Neural cell (in vitro differentiated cells): Measurements from ENCODE around the gene FOSL1. TPM values are rescaled to one million over a fixed set of nuclear protein-coding genes. Genes with fewer than 3 reads are reported as not detected.

Source experiments
- H2AFZ ChIP-seq: fragments of 200-600, 300-800 bp; sonication (generic), shearing (Covaris generic); 2 replicates; pipeline ENCODE4 v1.6.0; 2014; ENCODE audit warnings: low read depth, mild to moderate bottlenecking, antibody characterized with exemption, low read length, moderate library complexity
- H3F3A ChIP-seq: fragments of 200-600 bp; shearing (Covaris generic); 2 replicates; pipeline ENCODE4 v1.6.1; 2016; ENCODE audit warnings: mild to moderate bottlenecking, moderate library complexity, mixed read lengths, antibody characterized with exemption, low read length; ENCODE audit not compliant: insufficient read depth, poor library complexity, severe bottlenecking
- H3K27ac ChIP-seq: fragments of 200-600, 300-800 bp; sonication (generic), shearing (Covaris generic); 2 replicates; pipeline ENCODE4 v1.5.1; 2014; ENCODE audit warnings: mild to moderate bottlenecking, low read length, moderate library complexity
- H3K27me3 ChIP-seq: fragments of 300-800, 200-600 bp; sonication (generic), shearing (Covaris generic); 2 replicates; pipeline ENCODE4 v1.6.0; 2014; ENCODE audit warnings: mild to moderate bottlenecking, low read depth, low read length, moderate library complexity; ENCODE audit not compliant: insufficient read depth
- H3K36me3 ChIP-seq: fragments of 300-800, 200-600 bp; sonication (generic), shearing (Covaris generic); 2 replicates; pipeline ENCODE4 v1.5.1; 2014; ENCODE audit warnings: mild to moderate bottlenecking, antibody characterized with exemption, low read length, moderate library complexity; ENCODE audit not compliant: insufficient read depth
- H3K4me2 ChIP-seq: fragments of 300-800, 200-600 bp; sonication (generic), shearing (Covaris generic); 2 replicates; pipeline ENCODE4 v1.6.0; 2014; ENCODE audit warnings: mild to moderate bottlenecking, low read length
- H3K4me3 ChIP-seq: fragments of 300-800, 200-600 bp; sonication (generic), shearing (Covaris generic); 2 replicates; pipeline ENCODE4 v1.5.1; 2014; ENCODE audit warnings: mild to moderate bottlenecking, low read length, moderate library complexity
- H3K79me2 ChIP-seq: fragments of 200-600 bp; shearing (Covaris generic); replicated peaks from 2 replicates; pipeline ENCODE4 v1.6.0; 2014; ENCODE audit warnings: mild to moderate bottlenecking, low read length, moderate library complexity; ENCODE audit not compliant: insufficient read depth
- H3K9ac ChIP-seq: fragments of 300-800, 200-600 bp; sonication (generic), shearing (Covaris generic); 2 replicates; pipeline ENCODE4 v1.6.1; 2016; ENCODE audit warnings: mild to moderate bottlenecking, low read length, mixed read lengths
- H3K9me2 ChIP-seq: fragments of 200-600 bp; shearing (Covaris generic); 2 replicates; pipeline ENCODE4 v1.6.1; 2016; ENCODE audit warnings: mild to moderate bottlenecking, low read length, mixed read lengths; ENCODE audit not compliant: insufficient read depth
- H3K9me3 ChIP-seq: fragments of 200-600, 300-800 bp; sonication (generic), shearing (Covaris generic); 2 replicates; pipeline ENCODE4 v1.6.1; 2016; ENCODE audit warnings: mild to moderate bottlenecking, mixed run types, low read length, moderate library complexity, mixed read lengths
- H4K20me1 ChIP-seq: fragments of 200-600 bp; shearing (Covaris generic); 2 replicates; pipeline ENCODE4 v1.6.1; 2016; ENCODE audit warnings: mild to moderate bottlenecking, mixed run types; ENCODE audit not compliant: insufficient read depth
- EP300 ChIP-seq: fragments of 450-650 bp; conservative IDR thresholded peaks from 2 replicates; pipeline ENCODE4 v1.6.1; 2014; ENCODE audit warnings: antibody characterized with exemption, mild to moderate bottlenecking, moderate library complexity; ENCODE audit not compliant: poor library complexity, severe bottlenecking
- EZH2 ChIP-seq: fragments of 200-600, 300-800 bp; shearing (Covaris generic), sonication (generic); IDR thresholded peaks from 2 replicates; pipeline ENCODE4 v1.6.1; 2014; ENCODE audit warnings: antibody characterized with exemption, low read length, borderline replicate concordance, mild to moderate bottlenecking; ENCODE audit not compliant: insufficient read depth, poor library complexity, severe bottlenecking
- MXI1 ChIP-seq: fragments of 450-650 bp; conservative IDR thresholded peaks from 2 replicates; pipeline ENCODE4 v1.6.1; 2014; ENCODE audit warnings: antibody characterized with exemption, mild to moderate bottlenecking; ENCODE audit not compliant: poor library complexity, severe bottlenecking
- POLR2AphosphoS5 ChIP-seq: IDR thresholded peaks from 2 replicates; pipeline ENCODE4 v1.6.1; 2012
- RAD21 ChIP-seq: fragments of 450-650 bp; conservative IDR thresholded peaks from 2 replicates; pipeline ENCODE4 v1.6.1; 2014; ENCODE audit warnings: antibody characterized with exemption, mild to moderate bottlenecking, moderate library complexity
- REST ChIP-seq: IDR thresholded peaks from 2 replicates; pipeline ENCODE4 v1.6.1; 2012; ENCODE audit warnings: borderline replicate concordance
- SMC3 ChIP-seq: fragments of 450-650 bp; conservative IDR thresholded peaks from 2 replicates; pipeline ENCODE4 v1.6.1; 2014; ENCODE audit warnings: antibody characterized with exemption, mild to moderate bottlenecking, moderate library complexity; ENCODE audit not compliant: poor library complexity
- TAF1 ChIP-seq: IDR thresholded peaks from 2 replicates; pipeline ENCODE4 v1.6.1; 2012; ENCODE audit warnings: low read depth
- polyA plus RNA-seq: library from polyadenylated mRNA; depleted of rRNA; stranded (reverse); fragments of >200 nt; gene quantifications from 2 replicates; pipeline ENCODE4 v1.2.3, GENCODE V29; 2014
- TF ChIP-seq, protein P1 (sequence below): fragments of 450-650 bp; IDR thresholded peaks from 2 replicates; pipeline ENCODE4 v1.5.1; 2014; ENCODE audit warnings: antibody characterized with exemption, mild to moderate bottlenecking, moderate library complexity; ENCODE audit not compliant: poor library complexity, severe bottlenecking

Gene FOSL1
- polyA plus RNA-seq, 1 donor from 2014 or later, result not detected

DNA sequence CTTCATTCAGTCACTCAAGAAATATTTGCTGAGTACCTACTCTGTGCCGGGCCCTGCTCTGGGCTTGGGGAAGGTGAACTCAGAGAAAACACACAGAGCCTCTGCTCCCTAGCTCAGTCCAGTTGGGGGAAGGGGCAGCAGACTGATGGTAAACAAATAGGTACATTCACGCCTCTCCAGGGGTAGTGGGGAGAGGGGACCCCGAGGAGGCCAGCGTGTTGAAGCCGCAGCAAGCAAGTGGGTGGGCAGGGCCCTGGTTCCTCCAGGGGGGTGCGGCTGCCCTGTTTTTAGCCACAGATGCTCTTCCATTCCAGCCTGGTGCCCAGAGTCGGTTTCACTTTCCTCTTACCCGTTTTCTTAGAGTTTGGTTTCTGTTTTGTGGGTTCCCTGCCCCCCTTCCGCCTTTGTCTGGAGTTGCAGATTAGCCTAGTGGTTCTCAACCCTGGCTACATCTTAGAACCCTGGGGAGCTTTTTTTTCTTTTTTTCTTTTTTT, 27.8 kb upstream of the FOSL1 start:
- H3K4me3 ChIP-seq, result no peak overlapping the region
- no peak overlapping the region for H3K4me2 ChIP-seq

GRCh38 chr11:65925397-65925796, 25.2 kb upstream of the FOSL1 start:
- Histone ChIP-seq H4K20me1 (no peaks in the 10 kb centered on the region), H3F3A (no peaks in the 10 kb centered on the region), H3K4me3 (no peak overlapping the region), H3K9me2 (no peaks in the 10 kb centered on the region), H3K36me3 (no peaks in the 10 kb centered on the region), H3K27ac (no peak overlapping the region), H3K4me2 (no peak overlapping the region), H3K27me3 (no peaks in the 10 kb centered on the region), H2AFZ (no peak overlapping the region), H3K9me3 (no peaks in the 10 kb centered on the region), H3K9ac (no peak overlapping the region), H3K79me2 (peaks cover 2% of the 10 kb centered on the region)
- TF ChIP-seq SMC3, result no peak
- TF ChIP-seq RAD21, result no peak
- no peak for TF ChIP-seq TAF1
- TF ChIP-seq EZH2, result no peak
- TF ChIP-seq REST, result no peak
- no peak for TF ChIP-seq POLR2AphosphoS5
- TF ChIP-seq, protein P1, sequence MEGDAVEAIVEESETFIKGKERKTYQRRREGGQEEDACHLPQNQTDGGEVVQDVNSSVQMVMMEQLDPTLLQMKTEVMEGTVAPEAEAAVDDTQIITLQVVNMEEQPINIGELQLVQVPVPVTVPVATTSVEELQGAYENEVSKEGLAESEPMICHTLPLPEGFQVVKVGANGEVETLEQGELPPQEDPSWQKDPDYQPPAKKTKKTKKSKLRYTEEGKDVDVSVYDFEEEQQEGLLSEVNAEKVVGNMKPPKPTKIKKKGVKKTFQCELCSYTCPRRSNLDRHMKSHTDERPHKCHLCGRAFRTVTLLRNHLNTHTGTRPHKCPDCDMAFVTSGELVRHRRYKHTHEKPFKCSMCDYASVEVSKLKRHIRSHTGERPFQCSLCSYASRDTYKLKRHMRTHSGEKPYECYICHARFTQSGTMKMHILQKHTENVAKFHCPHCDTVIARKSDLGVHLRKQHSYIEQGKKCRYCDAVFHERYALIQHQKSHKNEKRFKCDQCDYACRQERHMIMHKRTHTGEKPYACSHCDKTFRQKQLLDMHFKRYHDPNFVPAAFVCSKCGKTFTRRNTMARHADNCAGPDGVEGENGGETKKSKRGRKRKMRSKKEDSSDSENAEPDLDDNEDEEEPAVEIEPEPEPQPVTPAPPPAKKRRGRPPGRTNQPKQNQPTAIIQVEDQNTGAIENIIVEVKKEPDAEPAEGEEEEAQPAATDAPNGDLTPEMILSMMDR, result no peak
- TF ChIP-seq EP300, result no peak
- TF ChIP-seq MXI1, result no peak

More for the DNA sequence above, 27.8 kb upstream of the FOSL1 start:
- H3K27ac ChIP-seq, result no peak overlapping the region
- H3K27me3 ChIP-seq, result no peaks in the 10 kb centered on the region
- H2AFZ ChIP-seq, result no peak overlapping the region
- no peak overlapping the region for H3K9ac ChIP-seq
- no peaks in the 10 kb centered on the region for H3K9me3 ChIP-seq
- TF ChIP-seq REST (no peak), MXI1 (no peak), TAF1 (no peak)
- H4K20me1 ChIP-seq, result no peaks in the 10 kb centered on the region
- no peaks in the 10 kb centered on the region for H3K9me2 ChIP-seq
- H3F3A ChIP-seq, result no peaks in the 10 kb centered on the region
- no peaks in the 10 kb centered on the region for H3K36me3 ChIP-seq
- no peaks in the 10 kb centered on the region for H3K79me2 ChIP-seq
